Adrenal gland (tissue), 12 donors: ENCODE measurements around the gene TMEM106A. TPM values are rescaled to one million over a fixed set of nuclear protein-coding genes. Genes with fewer than 3 reads are reported as not detected.
A peak's percentile ranks its signal among the peaks of the same experiment; 100 is the strongest.
"Not testable (repeated sequence)": the region's sequence is repeated elsewhere in the genome, so short reads cannot be mapped to it uniquely, and the experiment has no call there.

Experiments used
- DNase-seq, 7 donors: peaks; one replicate each; pipeline ENCODE4 v3.0.0-alpha.2; 2019 to 2020
- H3K27ac ChIP-seq, 5 donors: fragments of 200-600 bp; sonication (generic) in 4 of 5; 1 replicate in 3 of 5; 2 replicates in 2 of 5; pipeline versions ENCODE4 v1.5.1 to v1.8.0; 2016 to 2020; ENCODE audit warnings: mild to moderate bottlenecking in 1 of 5
- H3K27me3 ChIP-seq: fragments of 200-600 bp; 2 replicates; pipeline ENCODE4 v1.8.0; 2021
- H3K36me3 ChIP-seq, 2 donors: fragments of 200-600 bp; replicated peaks in 1 of 2; 1 replicate in 1 of 2; 2 replicates in 1 of 2; pipeline versions ENCODE4 v1.5.1 to v1.8.0; 2018 to 2022
- H3K4me1 ChIP-seq, 2 donors: fragments of 200-600 bp; replicated peaks in 1 of 2; 1 replicate in 1 of 2; 2 replicates in 1 of 2; pipeline versions ENCODE4 v1.5.1 to v1.8.0; 2018 to 2021
- H3K4me3 ChIP-seq, 4 donors: fragments of 200-600 bp; sonication (generic) in 3 of 4; one replicate each; pipeline ENCODE4 v1.5.1; 2016 to 2018
- H3K9me3 ChIP-seq, 3 donors: fragments of 200-600 bp; sonication (generic) in 1 of 3; replicated peaks in 1 of 3; 1 replicate in 2 of 3; 2 replicates in 1 of 3; pipeline versions ENCODE4 v1.5.1 to v1.8.0; 2016 to 2021
- CTCF ChIP-seq, 6 experiments: fragments of 450-650 bp in 4 of 6; fragments of 200-600 bp in 2 of 6; sonication (generic) in 1 of 6; IDR thresholded peaks; 1 replicate in 5 of 6; 2 replicates in 1 of 6; pipeline versions ENCODE4 v1.5.1 to v1.8.0; 2016 to 2021; ENCODE audit warnings: antibody characterized with exemption in 6 of 6, mild to moderate bottlenecking in 2 of 6, moderate library complexity in 1 of 6
- POLR2A ChIP-seq, 2 donors: fragments of 450-650 bp; IDR thresholded peaks; one replicate each; pipeline ENCODE4 v1.6.1; 2017; ENCODE audit warnings: antibody characterized with exemption in 2 of 2, mild to moderate bottlenecking in 2 of 2, moderate library complexity in 1 of 2
- WGBS, 4 donors: extraction: QIAGEN DNeasy Blood & Tissue Kit in 2 of 4; methylation state at CpG; one replicate each; pipeline versions ENCODE4 v1.1.5 to v1.1.7; 2013 to 2017; 5-methylcytosine and 5-hydroxymethylcytosine counted together
- intact Hi-C, 2 donors: fragments of 100-400 bp; cut with DNase I; formaldehyde crosslinking; loops; one replicate each; pipeline versions ENCODE4 v1.14.1 to v1.15.0; 2022 to 2023
- polyA plus RNA-seq, 3 donors: library from polyadenylated mRNA; stranded (reverse); fragments of 200-250 nt in 2 of 3; fragments of 350-450 nt in 1 of 3; fragmentation: Illumina TruSeq in 1 of 3; extraction: RNeasy Lipid Tissue Mini Kit (QIAGEN cat#74804) in 1 of 3; gene quantifications; one replicate each; pipeline ENCODE4 v1.2.3, GENCODE V29; 2013 to 2014
- total RNA-seq, 9 donors: library from RNA; depleted of rRNA in 4 of 9; stranded (reverse); fragments of >200 nt in 4 of 9; fragments of 120-200 nt in 1 of 9; fragmentation: NEBNext Ultra II Directional in 1 of 9; extraction: Animal tissue kit (Norgen Biotek cat#: 25700) in 1 of 9; gene quantifications; one replicate each; pipeline versions ENCODE4 v1.1.0 to v1.2.4, GENCODE V29; 2013 to 2023
- donor health status: healthy with polysubstance abuse.
- donor health status: Bipolar disorder and iron deficiency.
- donor health status: DM: yes; HTN: yes; CAD: no.
- donor health status: DM: no; HTN: no; CAD: no.
- donor health status: DM: no; HTN: no; CAD: no.
- donor health status: DM: yes; HTN: yes; CAD: no.

The TMEM106A gene
- total and polyA plus RNA-seq, 12 donors, result 1.9 to 20.1 (median 8.5) TPM

- 66 to 77% (median 70%) methylated on average over 4 of the region's 4 CpGs for WGBS, 4 donors
- peaks cover 0 to 40% of the 10 kb centered on the region in 2 donors for H3K36me3 ChIP-seq
- no peaks in the 10 kb centered on the region for H3K27me3 ChIP-seq
- no peak overlapping the region for H3K4me3 ChIP-seq
- DNase-seq, result no peak
- TF ChIP-seq CTCF (IDR thresholded peaks at IDR 0.05), result no peak
- no peak for TF ChIP-seq POLR2A (IDR thresholded peaks at IDR 0.05)
- H3K4me1 ChIP-seq, result peaks cover 19 to 53% of the 10 kb centered on the region in 2 donors
- peak overlapping the region in 1 of 5 donors; percentile 6 for H3K27ac ChIP-seq
- intact Hi-C loops, result no loop called here
- no peaks in the 10 kb centered on the region for H3K9me3 ChIP-seq
Measured at GRCh38 chr17:43175213-43176118, 36.2 kb upstream of the TMEM106A start.

DNA sequence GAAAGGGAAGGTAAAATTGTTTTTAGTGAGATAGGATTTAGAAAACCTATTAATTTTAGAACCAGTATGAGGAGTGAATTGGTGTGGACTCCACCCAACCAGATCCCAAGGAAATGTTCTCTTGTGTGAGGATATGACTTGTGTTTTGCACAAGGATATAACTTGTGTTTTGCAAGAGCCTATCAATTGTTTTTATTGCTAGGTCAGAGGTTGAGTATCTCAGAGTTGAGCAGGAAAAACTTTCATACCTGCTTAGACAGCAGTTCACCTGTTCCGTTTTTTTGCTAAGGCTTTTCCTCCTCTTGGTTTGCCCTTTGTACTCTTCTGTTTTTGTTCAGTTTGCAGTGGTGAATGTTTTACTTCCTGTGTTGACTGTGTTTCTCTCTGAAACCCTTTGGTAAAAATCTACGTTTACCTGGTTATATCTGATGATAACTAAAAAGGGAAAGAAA is 35.5 kb upstream of the TMEM106A start:
- TF ChIP-seq CTCF (IDR thresholded peaks at IDR 0.05) (no peak), POLR2A (IDR thresholded peaks at IDR 0.05) (no peak)
- Histone ChIP-seq H3K36me3 (peaks cover 0 to 47% of the 10 kb centered on the region in 2 donors), H3K27me3 (no peaks in the 10 kb centered on the region), H3K4me1 (peaks cover 19 to 53% of the 10 kb centered on the region in 2 donors), H3K4me3 (no peak overlapping the region), H3K27ac (peak overlapping the region in 1 of 5 donors; percentile 6), H3K9me3 (no peaks in the 10 kb centered on the region)
- 64 to 84% (median 70%) methylated on average over 2 of the region's 2 CpGs for WGBS, 4 donors
- no peak for DNase-seq
- intact Hi-C loops, result no loop called here

GRCh38 chr17:43183921-43184320 is 27.8 kb upstream of the TMEM106A start:
- no peak overlapping the region for H3K27ac ChIP-seq
- TF ChIP-seq POLR2A (IDR thresholded peaks at IDR 0.05), result no peak
- TF ChIP-seq CTCF (IDR thresholded peaks at IDR 0.05), result no peak
- no peaks in the 10 kb centered on the region for H3K9me3 ChIP-seq
- no peaks in the 10 kb centered on the region for H3K4me1 ChIP-seq
- 87 to 100% (median 90%) methylated on average over 3 of the region's 3 CpGs for WGBS, 4 donors
- H3K27me3 ChIP-seq, result no peaks in the 10 kb centered on the region
- no peak overlapping the region for H3K4me3 ChIP-seq
- H3K36me3 ChIP-seq, result peaks cover 0 to 95% of the 10 kb centered on the region in 2 donors
- DNase-seq, result no peak
- intact Hi-C loops, result no loop called here

DNA sequence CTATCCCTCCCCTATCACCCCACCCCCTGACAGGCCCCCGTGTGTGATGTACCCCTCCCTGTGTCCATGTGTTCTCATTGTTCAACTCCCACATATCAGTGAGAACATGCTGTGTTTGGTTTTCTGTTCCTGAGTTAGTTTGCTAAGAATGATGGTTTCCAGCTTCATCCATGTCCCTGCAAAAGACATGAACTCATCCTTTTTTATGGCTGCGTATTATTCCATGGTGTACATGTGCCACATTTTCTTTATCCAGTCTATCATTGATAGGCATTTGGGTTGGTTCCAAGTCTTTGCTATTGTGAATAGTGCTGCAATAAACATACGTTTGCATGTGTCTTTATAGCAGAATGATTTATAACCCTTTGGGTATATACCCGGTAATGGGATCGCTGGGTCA is 25.0 kb upstream of the TMEM106A start:
- H3K9me3 ChIP-seq, intact Hi-C loops, H3K4me1 ChIP-seq, H3K27me3 ChIP-seq, H3K27ac ChIP-seq, DNase-seq, H3K4me3 ChIP-seq: not testable (repeated sequence)
- H3K36me3 ChIP-seq, result peaks cover 0 to 96% of the 10 kb centered on the region in 2 donors
- 90 to 93% (median 91%) methylated on average over 5 of the region's 5 CpGs for WGBS, 4 donors
